ENCODE measurements around the gene MIDN. TPM values are rescaled to one million over a fixed set of nuclear protein-coding genes. Genes with fewer than 3 reads are reported as not detected.
"Not testable (repeated sequence)": the region's sequence is repeated elsewhere in the genome, so short reads cannot be mapped to it uniquely, and the experiment has no call there.

MIDN gene
- total RNA-seq, 4 donors from 2014 or later, result 12.4 to 65.0 (median 40.4) TPM

- no peak for DNase-seq
- Histone ChIP-seq H3K27me3 (no peaks in the 10 kb centered on the region), H3K9me3 (no peaks in the 10 kb centered on the region), H3K36me3 (peaks cover 0 to 16% (median 0%) of the 10 kb centered on the region in 3 donors), H3K4me3 (peak overlapping the region; percentile 59 to 81 (median 71)), H3K4me1 (peaks cover 43 to 78% (median 46%) of the 10 kb centered on the region in 3 donors), H3K27ac (peak overlapping the region; percentile 81 to 91 (median 88))
- no peak for TF ChIP-seq CTCF (IDR thresholded peaks at IDR 0.05)
- TF ChIP-seq POLR2A (IDR thresholded peaks at IDR 0.05), result no peak
- intact Hi-C loops (cut with DNase I), result no loop called here
- WGBS, 2 donors, result 0 to 1% methylated on average over 8 to 38 of the region's 38 CpGs
These were observed 41.4 kb upstream of the MIDN start for GRCh38 chr19:1206864-1207450.

GRCh38 chr19:1208830-1209229 is 39.6 kb upstream of the MIDN start:
- 40 to 57% methylated on average over 1 to 4 of the region's 10 CpGs for WGBS, 2 donors
- H3K9me3 ChIP-seq; H3K27me3 ChIP-seq; DNase-seq; intact Hi-C loops (cut with DNase I): not testable (repeated sequence)
- Histone ChIP-seq H3K27ac (peak overlapping the region; percentile 52 to 91 (median 88)), H3K4me3 (peak overlapping the region in 1 of 4 donors; percentile 26), H3K36me3 (peaks cover 0 to 22% (median 0%) of the 10 kb centered on the region in 3 donors), H3K4me1 (peaks cover 48 to 91% (median 65%) of the 10 kb centered on the region in 3 donors)
- TF ChIP-seq POLR2A (IDR thresholded peaks at IDR 0.05), result peak in 1 of 4 donors; percentile 33

- intact Hi-C loops (cut with DNase I), result no loop called here
- peak overlapping the region in 1 of 4 donors; percentile 19 for H3K4me3 ChIP-seq
- no peaks in the 10 kb centered on the region for H3K9me3 ChIP-seq
- no peaks in the 10 kb centered on the region for H3K27me3 ChIP-seq
- WGBS, 2 donors, result 46 to 60% methylated on average over 1 to 6 of the region's 13 CpGs
- no peak for DNase-seq
- H3K4me1 ChIP-seq, result peaks cover 61 to 91% (median 74%) of the 10 kb centered on the region in 3 donors
- H3K27ac ChIP-seq, result peak overlapping the region; percentile 82 to 91 (median 88)
- no peak for TF ChIP-seq CTCF (IDR thresholded peaks at IDR 0.05)
- no peak for TF ChIP-seq POLR2A (IDR thresholded peaks at IDR 0.05)
- H3K36me3 ChIP-seq, result peaks cover 0 to 22% (median 0%) of the 10 kb centered on the region in 3 donors
These were observed 38.2 kb upstream of the MIDN start for GRCh38 chr19:1210227-1210538.

GRCh38 chr19:1211494-1212234 is 36.7 kb upstream of the MIDN start:
- H3K27me3 ChIP-seq, result no peaks in the 10 kb centered on the region
- peaks cover 0 to 24% (median 0%) of the 10 kb centered on the region in 3 donors for H3K36me3 ChIP-seq
- peaks cover 75 to 100% (median 89%) of the 10 kb centered on the region in 3 donors for H3K4me1 ChIP-seq
- peak overlapping the region in 1 of 4 donors; percentile 15 for H3K4me3 ChIP-seq
- no peaks in the 10 kb centered on the region for H3K9me3 ChIP-seq
- WGBS, 2 donors, result 46 to 84% methylated on average over 14 to 22 of the region's 33 CpGs
- no peak for DNase-seq
- TF ChIP-seq CTCF (IDR thresholded peaks at IDR 0.05) (peak in 2 of 6 experiments; percentile 21 to 35), POLR2A (IDR thresholded peaks at IDR 0.05) (no peak)
- intact Hi-C loops (cut with DNase I), result no loop called here
- peak overlapping the region; percentile 82 to 91 (median 88) for H3K27ac ChIP-seq

GRCh38 chr19:1213391-1214286 is 34.7 kb upstream of the MIDN start:
- 36 to 62% methylated on average over 19 to 31 of the region's 39 CpGs for WGBS, 2 donors
- H3K36me3 ChIP-seq, result peaks cover 0 to 33% (median 0%) of the 10 kb centered on the region in 3 donors
- TF ChIP-seq POLR2A (IDR thresholded peaks at IDR 0.05) (peak in 2 of 4 donors; percentile 28 to 64), CTCF (IDR thresholded peaks at IDR 0.05) (no peak)
- H3K4me1 ChIP-seq, result peaks cover 63 to 100% (median 93%) of the 10 kb centered on the region in 3 donors
- no peaks in the 10 kb centered on the region for H3K9me3 ChIP-seq
- no peak for DNase-seq
- intact Hi-C loops (cut with DNase I), result no loop called here
- H3K4me3 ChIP-seq, result peak overlapping the region in 2 of 4 donors; percentile 2 to 47
- peak overlapping the region; percentile 80 to 96 (median 88) for H3K27ac ChIP-seq
- no peaks in the 10 kb centered on the region for H3K27me3 ChIP-seq
